ENCODE results near the gene ZDHHC22. TPM values are rescaled to one million over a fixed set of nuclear protein-coding genes. Genes with fewer than 3 reads are reported as not detected.

ZDHHC22 gene
- total RNA-seq, 4 donors from 2014 or later: not detected

GRCh38 chr14:77084985-77085384 lies 56.6 kb downstream of the ZDHHC22 start:
- Histone ChIP-seq H3K4me1 (no peaks in the 10 kb centered on the region), H3K27ac (peak overlapping the region in 1 of 4 donors; percentile 17), H3K4me3 (no peak overlapping the region), H3K9me3 (peaks cover 0 to 6% (median 0%) of the 10 kb centered on the region in 4 donors), H3K36me3 (no peaks in the 10 kb centered on the region), H3K27me3 (no peaks in the 10 kb centered on the region)
- TF ChIP-seq CTCF (IDR thresholded peaks at IDR 0.05): no peak
- no peak for TF ChIP-seq POLR2A (IDR thresholded peaks at IDR 0.05)
- TF ChIP-seq EP300 (IDR thresholded peaks at IDR 0.05): no peak
- DNase-seq (ENCODE audit: low spot score in 2 of 2): no peak
- WGBS, 2 donors: 46 to 48% methylated on average over 5 of the region's 5 CpGs

GRCh38 chr14:77083082-77083481 lies 58.5 kb downstream of the ZDHHC22 start:
- Histone ChIP-seq H3K27me3 (no peaks in the 10 kb centered on the region), H3K9me3 (peaks cover 0 to 7% (median 0%) of the 10 kb centered on the region in 4 donors), H3K36me3 (no peaks in the 10 kb centered on the region), H3K4me1 (peaks cover 0 to 1% (median 0%) of the 10 kb centered on the region in 4 donors), H3K27ac (no peak overlapping the region), H3K4me3 (no peak overlapping the region)
- TF ChIP-seq EP300 (IDR thresholded peaks at IDR 0.05) (no peak), POLR2A (IDR thresholded peaks at IDR 0.05) (no peak), CTCF (IDR thresholded peaks at IDR 0.05) (no peak)
- WGBS, 2 donors: 33 to 35% methylated on average over 3 of the region's 3 CpGs
- DNase-seq (ENCODE audit: low spot score in 2 of 2): no peak

GRCh38 chr14:77082356-77082755 lies 59.2 kb downstream of the ZDHHC22 start:
- WGBS, 2 donors: 88% methylated on average over 3 of the region's 3 CpGs
- peaks cover 0 to 8% (median 3%) of the 10 kb centered on the region in 4 donors for H3K4me1 ChIP-seq
- H3K27ac ChIP-seq: no peak overlapping the region
- TF ChIP-seq CTCF (IDR thresholded peaks at IDR 0.05): no peak
- TF ChIP-seq EP300 (IDR thresholded peaks at IDR 0.05): no peak
- TF ChIP-seq POLR2A (IDR thresholded peaks at IDR 0.05): no peak
- no peak for DNase-seq (ENCODE audit: low spot score in 2 of 2)
- no peaks in the 10 kb centered on the region for H3K36me3 ChIP-seq
- H3K27me3 ChIP-seq: no peaks in the 10 kb centered on the region
- peaks cover 0 to 7% (median 0%) of the 10 kb centered on the region in 4 donors for H3K9me3 ChIP-seq
- no peak overlapping the region for H3K4me3 ChIP-seq

Other genes with a start within 250 kb of the ZDHHC22 start
- 10 to 100 TPM; 52.4 to 69.2 (median 60.7) TPM for gene IRF2BPL, start 113.1 kb downstream of the ZDHHC22 start, total RNA-seq
- 10 to 100 TPM; 38.1 to 76.7 (median 41.5) TPM for gene CIPC, start 43.5 kb downstream of the ZDHHC22 start, total RNA-seq
- not detected for gene TMEM63C, start 40.0 kb upstream of the ZDHHC22 start, total RNA-seq
- not detected for gene NGB, start 129.4 kb upstream of the ZDHHC22 start, total RNA-seq
- 10 to 100 TPM; 23.9 to 38.7 (median 28.9) TPM for gene POMT2, start 179.1 kb upstream of the ZDHHC22 start, total RNA-seq
- 10 to 100 TPM in 3 of 4 donors, 1 to 10 TPM in 1; 9.4 to 24.7 (median 14.6) TPM for gene GSTZ1, start 179.2 kb upstream of the ZDHHC22 start, total RNA-seq
- gene TMED8, start 235.3 kb upstream of the ZDHHC22 start, total RNA-seq: 10 to 100 TPM; 11.7 to 14.0 (median 12.4) TPM
- 1 to 10 TPM in 3 of 4 donors, not detected in 1; 1.1 to 3.1 (median 1.5) TPM for gene SAMD15, start 235.6 kb upstream of the ZDHHC22 start, total RNA-seq